Measurements from ENCODE around the gene PLEKHA7.
A peak's percentile ranks its signal among the peaks of the same experiment; 100 is the strongest.

Gene PLEKHA7

GRCh38 chr11:16737818-16738192, 276.4 kb downstream of the PLEKHA7 start:
- DNase-seq (ENCODE audit: low read depth) = no peak
- TF ChIP-seq, protein P1, sequence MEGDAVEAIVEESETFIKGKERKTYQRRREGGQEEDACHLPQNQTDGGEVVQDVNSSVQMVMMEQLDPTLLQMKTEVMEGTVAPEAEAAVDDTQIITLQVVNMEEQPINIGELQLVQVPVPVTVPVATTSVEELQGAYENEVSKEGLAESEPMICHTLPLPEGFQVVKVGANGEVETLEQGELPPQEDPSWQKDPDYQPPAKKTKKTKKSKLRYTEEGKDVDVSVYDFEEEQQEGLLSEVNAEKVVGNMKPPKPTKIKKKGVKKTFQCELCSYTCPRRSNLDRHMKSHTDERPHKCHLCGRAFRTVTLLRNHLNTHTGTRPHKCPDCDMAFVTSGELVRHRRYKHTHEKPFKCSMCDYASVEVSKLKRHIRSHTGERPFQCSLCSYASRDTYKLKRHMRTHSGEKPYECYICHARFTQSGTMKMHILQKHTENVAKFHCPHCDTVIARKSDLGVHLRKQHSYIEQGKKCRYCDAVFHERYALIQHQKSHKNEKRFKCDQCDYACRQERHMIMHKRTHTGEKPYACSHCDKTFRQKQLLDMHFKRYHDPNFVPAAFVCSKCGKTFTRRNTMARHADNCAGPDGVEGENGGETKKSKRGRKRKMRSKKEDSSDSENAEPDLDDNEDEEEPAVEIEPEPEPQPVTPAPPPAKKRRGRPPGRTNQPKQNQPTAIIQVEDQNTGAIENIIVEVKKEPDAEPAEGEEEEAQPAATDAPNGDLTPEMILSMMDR (IDR thresholded peaks at IDR 0.05; ENCODE audit: low read length, missing control alignments) = no peak

More at GRCh38 chr11:16737818-16738192, 276.4 kb downstream of the PLEKHA7 start:
- peak overlapping the region; percentile 97 for H3K4me3 ChIP-seq (replicated peaks; ENCODE audit: low read depth, low read length)
